ENCODE measurements around the gene XPO4.

XPO4 gene

GRCh38 chr13:20728579-20729311, 173.8 kb downstream of the XPO4 start:
- Histone ChIP-seq H3K4me3 (ENCODE audit: extremely low read depth, insufficient read depth, low read length, poor library complexity, severe bottlenecking) (no peak overlapping the region), H3K9me3 (ENCODE audit: control insufficient read depth, low read length) (no peaks in the 10 kb centered on the region), H3K4me1 (ENCODE audit: control insufficient read depth, insufficient read depth, low read length, poor library complexity, severe bottlenecking) (no peaks in the 10 kb centered on the region), H3K36me3 (ENCODE audit: control insufficient read depth, insufficient read depth, low read length) (no peaks in the 10 kb centered on the region), H3K27ac (ENCODE audit: low read depth, low read length, severe bottlenecking) (no peak overlapping the region)
- WGBS, 2 experiments (ENCODE audit: insufficient coverage in 2 of 2) = 96 to 97% methylated on average over 5 to 10 of the region's 14 CpGs

- 94 to 100% methylated on average over 3 of the region's 6 CpGs for WGBS, 2 experiments (ENCODE audit: insufficient coverage in 2 of 2)
- no peaks in the 10 kb centered on the region for H3K36me3 ChIP-seq (ENCODE audit: control insufficient read depth, insufficient read depth, low read length)
- H3K4me1 ChIP-seq (ENCODE audit: control insufficient read depth, insufficient read depth, low read length, poor library complexity, severe bottlenecking) = no peaks in the 10 kb centered on the region
- H3K4me3 ChIP-seq (ENCODE audit: extremely low read depth, insufficient read depth, low read length, poor library complexity, severe bottlenecking) = no peak overlapping the region
- no peak overlapping the region for H3K27ac ChIP-seq (ENCODE audit: low read depth, low read length, severe bottlenecking)
- H3K9me3 ChIP-seq (ENCODE audit: control insufficient read depth, low read length) = no peaks in the 10 kb centered on the region
Measured at GRCh38 chr13:20727856-20728255, 174.7 kb downstream of the XPO4 start.

Measured in mesodermal cell (in vitro differentiated cells).